KOPT-K1 (cell line): ENCODE data around the gene ZMIZ1.
A peak's percentile ranks its signal among the peaks of the same experiment; 100 is the strongest.

Source experiments
- H3K27ac ChIP-seq: fragments of 200-600 bp; sonication (generic); 2 replicates; pipeline ENCODE4 v1.5.1; 2016; ENCODE audit warnings: antibody characterized with exemption, mild to moderate bottlenecking, low read depth, low read length; ENCODE audit not compliant: poor library complexity, severe bottlenecking
- H3K36me3 ChIP-seq: fragments of 200-600 bp; sonication (generic); 2 replicates; pipeline ENCODE4 v1.5.1; 2017; ENCODE audit warnings: antibody characterized with exemption, mild to moderate bottlenecking, low read length, moderate library complexity; ENCODE audit not compliant: insufficient read depth
- H3K9me3 ChIP-seq: fragments of 200-600 bp; sonication (generic); 2 replicates; pipeline ENCODE4 v1.5.1; 2017; ENCODE audit warnings: antibody characterized with exemption, low read length, mild to moderate bottlenecking; ENCODE audit not compliant: insufficient read depth, poor library complexity, severe bottlenecking

ZMIZ1 gene

DNA sequence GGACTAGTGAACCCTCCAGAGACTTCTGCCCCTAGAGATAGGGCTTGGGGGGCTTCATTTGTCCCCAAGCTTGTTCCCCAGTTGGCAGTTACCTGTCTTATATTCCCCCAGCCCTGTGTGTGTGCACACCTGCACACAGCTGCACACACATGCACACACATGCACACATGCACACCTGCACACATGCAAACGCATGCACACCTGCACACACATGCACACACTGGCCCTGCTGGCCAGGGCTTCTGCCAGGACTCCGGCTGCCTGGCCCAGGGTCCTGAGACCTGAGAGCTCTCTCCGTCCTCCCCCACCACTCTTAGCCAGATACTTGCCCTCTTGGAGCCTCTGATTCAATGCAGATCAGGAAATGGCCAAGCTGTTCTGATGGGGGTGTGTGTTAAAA lies 6.7 kb downstream of the ZMIZ1 start:
- H3K36me3 ChIP-seq: peaks cover 4% of the 10 kb centered on the region; the same call in 1 of the 2 replicates
- no peak overlapping the region for H3K27ac ChIP-seq
- H3K9me3 ChIP-seq: no peaks in the 10 kb centered on the region

DNA sequence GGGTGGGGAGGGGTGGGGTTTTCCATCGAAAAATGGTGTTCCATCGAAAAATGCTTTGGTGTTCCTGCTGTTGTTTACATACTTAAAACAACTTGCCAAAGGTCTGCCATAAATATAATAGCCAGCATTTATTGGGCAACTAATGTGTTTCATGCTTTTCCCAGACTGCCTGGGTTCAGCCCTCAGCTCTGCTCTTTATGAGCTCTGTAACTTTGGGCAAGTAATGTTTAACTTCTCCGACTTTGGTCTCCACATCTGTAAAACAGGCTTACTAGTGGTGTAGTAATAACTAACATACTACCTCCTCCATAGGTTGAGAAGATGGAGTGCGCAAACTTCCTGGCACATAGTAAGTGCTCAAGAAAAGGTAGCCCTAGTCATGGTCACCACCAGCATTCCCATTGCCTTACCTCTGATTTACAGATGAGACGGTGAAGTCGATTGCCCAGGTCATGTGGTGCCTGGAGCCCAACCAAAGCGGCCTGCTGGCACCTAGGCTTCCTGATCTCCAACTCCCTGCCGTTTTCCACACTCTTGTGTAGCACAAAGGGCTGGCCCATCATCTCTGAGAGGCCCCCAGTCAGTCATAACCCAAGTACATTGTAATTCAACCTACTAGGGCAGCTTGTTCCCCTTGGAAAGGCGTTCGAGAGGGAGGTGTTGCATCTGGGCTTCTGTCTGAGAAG lies 8.9 kb downstream of the ZMIZ1 start:
- Histone ChIP-seq H3K9me3 (no peaks in the 10 kb centered on the region), H3K36me3 (peaks cover 10% of the 10 kb centered on the region; the same call in 1 of the 2 replicates), H3K27ac (no peak overlapping the region)

DNA sequence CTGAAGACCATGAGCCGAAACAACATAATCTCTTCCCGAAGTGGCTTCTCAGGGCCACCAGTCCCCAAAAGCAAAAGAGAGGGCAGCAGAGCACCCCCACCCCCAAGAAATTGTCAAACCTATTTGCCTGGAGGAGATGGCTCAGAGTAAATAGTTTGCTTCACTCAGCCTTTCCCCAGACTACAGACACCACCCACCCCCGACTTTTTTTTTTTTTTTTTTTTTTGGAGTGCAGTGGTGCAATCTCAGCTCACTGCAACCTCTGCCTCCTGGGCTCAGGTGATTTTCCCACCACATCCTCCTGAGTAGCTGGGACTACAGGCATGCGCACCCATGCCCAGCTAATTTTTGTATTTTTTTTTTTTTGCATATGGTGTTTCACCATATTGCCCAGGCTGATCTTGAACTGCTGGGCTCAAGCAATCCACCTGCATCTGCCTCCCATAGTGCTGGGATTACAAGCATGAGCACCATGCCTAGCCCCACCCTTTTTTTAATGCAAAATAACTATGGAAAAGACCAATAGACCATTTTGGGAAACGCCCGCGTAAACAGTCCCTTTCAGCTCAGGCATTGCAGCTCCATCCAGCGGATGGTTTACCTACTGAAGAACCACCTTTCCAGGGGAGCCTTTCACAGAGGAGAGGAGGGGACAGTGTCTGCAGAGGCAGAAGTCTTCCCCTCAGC lies 9.7 kb downstream of the ZMIZ1 start:
- H3K9me3 ChIP-seq: no peaks in the 10 kb centered on the region
- peaks cover 10% of the 10 kb centered on the region; the same call in 1 of the 2 replicates for H3K36me3 ChIP-seq
- no peak overlapping the region for H3K27ac ChIP-seq

DNA sequence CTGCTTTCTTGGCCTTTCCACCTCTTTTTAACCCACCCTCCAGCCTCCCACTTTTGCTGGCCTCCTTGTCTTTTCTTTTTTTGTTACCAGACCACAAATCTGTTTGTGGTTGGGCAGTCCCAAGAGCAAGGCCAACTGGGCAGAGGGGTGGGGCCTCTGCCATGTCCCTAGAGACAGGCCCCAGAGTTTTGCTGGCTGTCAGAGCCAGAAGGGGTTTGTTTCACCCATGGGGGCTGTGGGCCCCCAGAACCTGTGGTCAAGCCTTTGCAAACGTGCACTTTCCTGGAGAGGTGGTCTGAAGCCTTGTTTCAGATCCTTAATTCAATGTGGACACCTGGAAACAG lies 10.3 kb downstream of the ZMIZ1 start:
- Histone ChIP-seq H3K27ac (no peak overlapping the region), H3K36me3 (peaks cover 10% of the 10 kb centered on the region; the same call in 1 of the 2 replicates)

DNA sequence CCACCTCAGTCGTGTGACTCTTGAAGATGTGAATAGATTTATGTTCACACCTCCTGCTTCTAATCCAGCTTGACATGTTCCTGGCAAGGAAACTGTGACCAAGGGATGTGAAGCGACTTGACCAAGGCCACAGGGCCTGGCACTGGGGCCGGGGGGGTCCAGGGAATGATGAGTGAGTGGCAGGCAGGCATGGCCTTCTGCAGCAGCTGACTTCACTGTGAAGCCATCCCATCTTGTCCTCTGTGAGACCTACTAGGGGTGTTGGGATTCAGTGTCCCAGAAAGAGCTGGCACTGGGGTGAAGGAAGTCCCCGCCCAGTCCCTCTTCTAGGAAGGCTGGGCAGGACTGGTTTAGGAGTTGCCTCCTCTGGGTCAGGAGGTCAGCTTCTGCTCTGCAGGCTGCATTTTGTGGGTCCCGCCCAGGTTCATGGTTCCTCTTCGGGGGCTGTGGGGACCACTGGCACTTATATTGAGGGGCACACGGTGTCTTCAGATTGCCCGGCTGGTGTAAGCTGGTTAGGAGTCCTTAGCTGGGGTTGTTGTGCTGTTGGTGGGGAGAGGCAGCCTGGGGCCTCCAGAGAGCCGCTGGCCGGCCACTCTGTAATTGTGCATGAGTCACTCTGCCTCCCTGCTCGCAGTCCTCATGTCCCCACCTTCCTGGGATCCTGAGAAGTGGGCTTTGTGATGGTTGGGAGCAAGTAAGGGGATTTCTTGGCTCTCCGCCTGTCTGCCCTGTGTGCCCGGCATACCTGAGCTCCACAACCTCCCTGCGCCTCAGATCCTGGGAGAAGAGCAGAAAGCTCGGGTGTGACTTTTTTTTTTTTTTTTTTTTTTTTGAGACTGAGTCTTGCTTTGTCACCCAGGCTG lies 11.0 kb downstream of the ZMIZ1 start:
- H3K9me3 ChIP-seq: no peaks in the 10 kb centered on the region
- H3K27ac ChIP-seq: no peak overlapping the region
- peaks cover 10% of the 10 kb centered on the region; the same call in 1 of the 2 replicates for H3K36me3 ChIP-seq

More for the DNA sequence above, 10.3 kb downstream of the ZMIZ1 start:
- H3K9me3 ChIP-seq: no peaks in the 10 kb centered on the region

DNA sequence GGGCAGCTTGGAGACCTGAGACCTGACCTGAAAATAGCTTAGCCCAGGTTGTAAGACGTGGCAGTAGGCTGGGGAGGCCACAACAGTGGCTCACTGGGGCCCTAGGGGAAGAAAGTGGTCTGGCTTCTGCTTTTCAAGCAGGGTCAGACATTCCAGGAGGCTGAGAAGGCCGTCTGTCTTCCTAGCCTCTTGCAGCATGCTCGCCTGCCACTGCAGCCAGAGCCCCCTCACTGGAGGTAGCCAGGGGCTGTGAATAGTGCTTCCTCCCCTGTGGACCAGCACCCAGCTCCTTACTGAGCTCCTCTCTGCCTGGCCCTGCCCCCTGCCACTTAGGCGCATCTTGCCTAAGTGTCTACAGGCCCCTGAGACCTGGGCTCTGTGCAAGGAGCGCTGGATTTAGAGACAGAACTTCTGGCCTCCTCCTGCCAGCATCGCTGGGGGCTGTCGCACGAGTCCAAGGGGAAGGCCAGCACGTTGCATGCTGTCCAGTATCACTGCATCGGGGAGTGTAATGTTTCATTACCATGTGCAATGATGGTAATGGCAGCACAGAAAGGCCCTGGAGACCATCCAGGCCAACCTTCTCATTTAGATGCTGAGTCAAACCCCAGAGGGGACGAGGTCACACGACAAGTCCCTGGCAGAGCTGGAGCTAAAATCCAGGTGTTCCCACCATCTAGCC lies 12.7 kb downstream of the ZMIZ1 start:
- Histone ChIP-seq H3K9me3 (no peaks in the 10 kb centered on the region), H3K36me3 (peaks cover 10% of the 10 kb centered on the region; the same call in 1 of the 2 replicates), H3K27ac (peak overlapping the region; percentile 23)

DNA sequence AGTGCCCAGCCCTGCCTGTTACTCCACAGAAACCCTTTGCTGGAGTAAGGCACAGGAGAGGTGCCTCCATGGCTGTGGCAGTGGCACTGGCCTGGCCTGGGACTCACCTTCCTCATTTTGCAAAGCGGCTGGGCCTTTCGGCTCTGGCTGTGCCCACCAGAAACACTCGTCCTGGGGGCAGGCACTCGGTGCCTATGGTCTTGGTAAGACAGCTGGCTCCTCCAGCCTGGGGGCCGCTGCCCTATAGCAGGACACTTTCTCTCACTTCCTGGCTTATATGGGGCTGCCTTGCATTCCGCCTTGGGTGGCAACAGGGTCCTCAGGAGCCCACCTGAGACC lies 13.2 kb downstream of the ZMIZ1 start:
- Histone ChIP-seq H3K36me3 (peaks cover 10% of the 10 kb centered on the region; the same call in 1 of the 2 replicates), H3K27ac (no peak overlapping the region), H3K9me3 (no peaks in the 10 kb centered on the region)

DNA sequence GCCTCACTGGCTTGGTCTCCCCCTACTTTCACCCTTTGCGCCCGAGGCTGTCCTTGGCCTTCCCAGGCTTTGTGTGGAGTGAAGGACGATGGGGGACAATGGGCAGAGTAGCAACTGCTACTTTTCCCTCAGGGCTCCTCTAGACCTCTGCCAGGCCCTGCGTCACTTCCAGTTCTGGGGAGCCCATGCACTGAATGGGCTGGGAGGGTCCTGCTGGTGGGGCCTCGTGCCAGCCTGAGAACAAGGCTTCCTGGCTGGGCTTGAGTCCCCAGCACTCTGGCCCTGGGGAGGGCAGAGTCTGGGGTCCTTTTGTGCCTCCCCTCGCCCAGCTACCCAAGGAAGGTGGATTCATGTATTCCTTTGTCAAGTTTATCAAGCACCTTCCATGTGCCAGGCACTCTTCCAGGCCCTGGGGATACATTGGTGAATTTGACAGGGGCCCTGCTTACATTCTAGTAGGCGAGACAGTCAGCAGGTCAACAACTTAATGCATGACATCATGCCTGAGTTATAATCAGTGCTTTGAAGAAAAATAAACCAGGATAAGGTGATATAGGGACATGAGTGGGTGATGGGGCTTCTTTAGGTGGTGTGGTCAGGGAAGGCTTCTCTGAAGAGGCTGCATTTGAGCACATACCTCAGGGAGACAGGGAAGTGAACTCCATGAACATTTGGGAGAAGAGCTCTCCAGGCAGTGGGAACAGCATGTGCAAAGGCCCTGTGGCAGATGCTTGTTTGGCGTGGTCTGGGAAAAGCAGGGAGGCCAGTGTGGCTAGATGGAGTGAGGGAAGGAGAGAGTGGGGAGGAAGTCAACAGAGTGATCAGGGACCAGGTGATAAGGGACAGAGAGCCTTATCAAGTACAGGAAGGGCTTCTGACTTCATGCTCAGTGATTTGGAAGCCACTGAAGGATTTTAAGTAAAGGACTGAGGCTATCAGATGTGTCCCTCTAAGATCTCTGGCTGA lies 14.1 kb downstream of the ZMIZ1 start:
- no peaks in the 10 kb centered on the region for H3K9me3 ChIP-seq
- peaks cover 8% of the 10 kb centered on the region; the same call in 1 of the 2 replicates for H3K36me3 ChIP-seq
- peak overlapping the region; percentile 25 for H3K27ac ChIP-seq

DNA sequence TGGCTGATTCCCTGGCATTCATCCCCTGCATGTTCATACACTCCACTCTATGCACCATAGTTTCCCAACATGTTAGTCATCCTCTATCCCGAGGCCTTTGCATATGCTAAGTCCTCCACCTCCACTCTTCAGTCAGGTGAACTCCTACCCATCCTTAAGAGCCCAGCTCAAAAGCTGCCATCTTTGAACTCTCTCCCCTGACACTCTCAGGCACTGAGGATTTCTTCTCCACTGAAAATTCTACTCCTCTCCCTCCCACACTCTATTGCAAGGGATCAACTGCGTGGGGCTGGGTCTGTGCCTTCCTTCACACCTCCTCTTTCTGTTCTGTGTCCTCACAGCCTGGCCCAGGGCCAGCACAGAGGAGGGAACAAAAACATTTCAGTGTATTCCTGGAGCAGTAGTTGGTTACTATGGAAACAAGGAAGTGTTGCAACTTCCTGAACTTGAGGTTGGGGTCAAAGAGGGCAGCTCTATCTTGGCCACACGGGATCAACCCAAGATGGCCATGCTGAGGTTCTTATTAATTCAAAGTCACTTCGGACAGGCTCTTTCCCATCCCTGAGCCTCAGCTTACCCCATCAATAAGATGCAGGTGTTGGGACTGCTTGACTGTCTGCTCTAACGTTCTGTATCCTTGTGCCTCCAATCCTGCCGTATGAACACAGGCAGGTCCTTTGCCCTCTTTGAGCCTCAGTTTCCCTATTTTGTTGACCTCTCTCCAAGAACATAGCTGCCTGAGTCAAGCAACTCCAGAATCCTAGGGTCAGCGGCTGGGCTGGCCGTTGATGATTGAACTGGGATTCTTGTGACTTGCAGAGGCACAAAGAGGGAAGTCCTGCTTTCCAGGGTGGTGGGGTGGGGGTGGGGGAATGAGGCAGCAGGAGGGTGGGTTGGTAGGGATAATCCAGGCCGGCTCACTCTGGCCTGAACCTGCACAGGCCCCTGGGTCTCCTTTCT lies 15.5 kb downstream of the ZMIZ1 start:
- Histone ChIP-seq H3K27ac (peak overlapping the region; percentile 25), H3K36me3 (0 out of 2 replicates have a peak, but pooled peaks cover 6% of the 10 kb centered on the region), H3K9me3 (no peaks in the 10 kb centered on the region)

DNA sequence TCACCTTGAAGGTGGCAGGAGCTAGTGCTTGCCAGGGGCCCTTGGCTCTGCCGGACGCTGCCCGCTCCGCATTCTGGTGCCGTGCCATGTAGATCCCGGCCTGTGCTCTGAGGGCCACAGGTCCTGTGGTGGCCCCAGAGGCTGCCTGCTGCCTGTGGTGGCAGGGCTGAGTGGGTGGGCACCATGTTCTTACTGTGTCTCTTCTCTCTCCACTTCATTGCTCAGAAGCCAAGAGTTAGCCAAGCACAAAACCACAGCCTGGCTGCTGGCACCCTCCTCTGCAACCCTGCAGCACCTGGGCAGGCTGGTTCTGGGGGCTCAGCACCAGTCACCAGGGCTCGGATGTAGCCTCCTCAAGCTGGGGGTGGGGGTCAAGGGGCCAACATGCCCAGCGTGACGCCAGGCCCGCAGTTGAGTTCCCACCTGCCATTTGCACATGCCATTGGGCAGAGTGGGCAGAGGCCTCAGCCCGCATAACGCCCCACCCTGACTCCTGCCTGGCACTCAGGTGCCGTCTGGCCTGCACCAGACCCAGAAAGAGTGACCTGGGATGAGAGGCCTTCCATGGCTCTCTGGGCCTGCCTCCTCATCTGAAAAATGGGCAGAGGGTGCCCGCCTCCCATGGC lies 16.3 kb downstream of the ZMIZ1 start:
- peak overlapping the region; percentile 27 for H3K27ac ChIP-seq
- H3K9me3 ChIP-seq: no peaks in the 10 kb centered on the region
- 0 out of 2 replicates have a peak, but pooled peaks cover 6% of the 10 kb centered on the region for H3K36me3 ChIP-seq

DNA sequence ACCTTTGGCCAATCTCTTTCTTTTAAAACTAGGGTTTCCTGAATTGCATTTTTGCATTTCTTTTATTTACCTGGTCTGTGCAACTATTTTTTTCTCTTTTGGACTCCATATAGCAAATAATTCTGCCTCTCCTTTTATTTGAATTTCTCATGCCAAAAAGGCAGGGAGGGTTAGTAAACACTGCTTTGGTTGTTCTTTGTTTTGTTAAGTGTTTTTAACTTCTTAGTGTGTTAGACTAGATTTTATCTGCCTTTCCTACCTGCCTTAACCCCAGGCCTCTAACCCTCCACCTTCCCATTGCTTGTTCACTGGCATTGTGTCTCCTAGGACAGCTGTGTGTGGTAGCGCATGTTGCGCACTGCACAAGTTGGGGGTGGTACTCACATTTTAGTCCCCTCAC lies 18.1 kb downstream of the ZMIZ1 start:
- Histone ChIP-seq H3K9me3 (no peaks in the 10 kb centered on the region), H3K27ac (peak overlapping the region; percentile 54), H3K36me3 (no peaks in the 10 kb centered on the region)

DNA sequence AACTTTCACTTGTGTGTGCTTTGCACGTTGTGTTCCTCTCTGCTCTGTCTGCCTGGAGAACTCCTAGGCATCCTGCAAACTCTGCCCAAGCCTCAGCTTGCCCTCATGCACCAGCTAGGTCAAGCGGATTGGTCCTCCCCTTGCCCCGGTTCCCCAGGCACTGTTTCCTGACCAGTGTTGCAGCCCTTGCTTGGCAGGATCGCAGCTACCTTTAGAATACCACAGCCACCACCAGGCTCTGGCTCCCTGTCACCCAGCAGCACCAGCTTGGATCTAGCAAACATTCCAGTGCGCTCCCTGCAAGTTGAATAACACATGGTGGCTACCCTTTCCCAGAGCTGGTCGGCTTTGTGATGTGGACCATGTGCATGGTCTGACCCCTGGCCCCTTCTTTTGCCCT lies 19.0 kb downstream of the ZMIZ1 start:
- H3K9me3 ChIP-seq: no peaks in the 10 kb centered on the region
- no peaks in the 10 kb centered on the region for H3K36me3 ChIP-seq
- H3K27ac ChIP-seq: peak overlapping the region; percentile 54

DNA sequence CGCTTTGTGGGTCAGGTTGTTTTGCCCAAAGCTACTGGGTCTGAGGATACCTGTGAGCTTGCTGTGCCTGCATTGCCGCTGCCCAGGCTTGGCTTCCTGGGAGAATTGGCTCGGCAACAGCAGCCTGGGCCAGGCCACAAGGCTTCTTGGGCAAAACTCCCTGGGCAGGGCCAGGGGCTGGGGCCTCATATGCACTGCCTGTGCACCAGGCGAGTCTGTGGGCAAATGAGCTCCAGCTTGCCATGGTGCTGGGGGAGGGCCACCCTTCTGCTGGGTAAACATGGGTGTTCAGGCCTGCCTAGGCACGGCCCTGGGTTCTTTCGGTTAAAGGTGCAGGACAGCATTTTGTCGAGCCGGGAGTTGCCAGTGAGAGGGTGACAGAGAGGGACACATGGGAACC lies 19.4 kb downstream of the ZMIZ1 start:
- Histone ChIP-seq H3K9me3 (no peaks in the 10 kb centered on the region), H3K27ac (peak overlapping the region; percentile 54), H3K36me3 (no peaks in the 10 kb centered on the region)
